ENCODE results near the gene MED17.

GRCh38 chr11:93858121-93858775 lies 74.2 kb downstream of the MED17 start:
- TF ChIP-seq CTCF (conservative IDR thresholded peaks at IDR 0.05) (no peak), ZFX (IDR thresholded peaks at IDR 0.05) (no peak)

All from C4-2B (cell line).